ENCODE results near the gene UBE3B.

GRCh38 chr12:109580272-109580671 is 102.8 kb downstream of the UBE3B start:
- TF ChIP-seq, protein P1, sequence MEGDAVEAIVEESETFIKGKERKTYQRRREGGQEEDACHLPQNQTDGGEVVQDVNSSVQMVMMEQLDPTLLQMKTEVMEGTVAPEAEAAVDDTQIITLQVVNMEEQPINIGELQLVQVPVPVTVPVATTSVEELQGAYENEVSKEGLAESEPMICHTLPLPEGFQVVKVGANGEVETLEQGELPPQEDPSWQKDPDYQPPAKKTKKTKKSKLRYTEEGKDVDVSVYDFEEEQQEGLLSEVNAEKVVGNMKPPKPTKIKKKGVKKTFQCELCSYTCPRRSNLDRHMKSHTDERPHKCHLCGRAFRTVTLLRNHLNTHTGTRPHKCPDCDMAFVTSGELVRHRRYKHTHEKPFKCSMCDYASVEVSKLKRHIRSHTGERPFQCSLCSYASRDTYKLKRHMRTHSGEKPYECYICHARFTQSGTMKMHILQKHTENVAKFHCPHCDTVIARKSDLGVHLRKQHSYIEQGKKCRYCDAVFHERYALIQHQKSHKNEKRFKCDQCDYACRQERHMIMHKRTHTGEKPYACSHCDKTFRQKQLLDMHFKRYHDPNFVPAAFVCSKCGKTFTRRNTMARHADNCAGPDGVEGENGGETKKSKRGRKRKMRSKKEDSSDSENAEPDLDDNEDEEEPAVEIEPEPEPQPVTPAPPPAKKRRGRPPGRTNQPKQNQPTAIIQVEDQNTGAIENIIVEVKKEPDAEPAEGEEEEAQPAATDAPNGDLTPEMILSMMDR (optimal IDR thresholded peaks at IDR 0.05 in 1 of 3, IDR thresholded peaks at IDR 0.05 in 1 of 3, conservative IDR thresholded peaks at IDR 0.05 in 1 of 3; ENCODE audit: extremely low read depth in 1 of 3, insufficient read depth in 2 of 3, low read length in 3 of 3) = no peak
- no peak for TF ChIP-seq EZH2 (IDR thresholded peaks at IDR 0.05; ENCODE audit: low read length)
